Eye (tissue), 1 donor: ENCODE measurements around the gene JAG1.
"Not testable (repeated sequence)": the region's sequence is repeated elsewhere in the genome, so short reads cannot be mapped to it uniquely, and the experiment has no call there.

Experiments
- DNase-seq: peaks from one replicate; pipeline ENCODE4 v3.0.0-alpha.2; 2015

Gene JAG1

GRCh38 chr20:10605547-10606195 lies 68.1 kb downstream of the JAG1 start:
- no peak for DNase-seq

DNA sequence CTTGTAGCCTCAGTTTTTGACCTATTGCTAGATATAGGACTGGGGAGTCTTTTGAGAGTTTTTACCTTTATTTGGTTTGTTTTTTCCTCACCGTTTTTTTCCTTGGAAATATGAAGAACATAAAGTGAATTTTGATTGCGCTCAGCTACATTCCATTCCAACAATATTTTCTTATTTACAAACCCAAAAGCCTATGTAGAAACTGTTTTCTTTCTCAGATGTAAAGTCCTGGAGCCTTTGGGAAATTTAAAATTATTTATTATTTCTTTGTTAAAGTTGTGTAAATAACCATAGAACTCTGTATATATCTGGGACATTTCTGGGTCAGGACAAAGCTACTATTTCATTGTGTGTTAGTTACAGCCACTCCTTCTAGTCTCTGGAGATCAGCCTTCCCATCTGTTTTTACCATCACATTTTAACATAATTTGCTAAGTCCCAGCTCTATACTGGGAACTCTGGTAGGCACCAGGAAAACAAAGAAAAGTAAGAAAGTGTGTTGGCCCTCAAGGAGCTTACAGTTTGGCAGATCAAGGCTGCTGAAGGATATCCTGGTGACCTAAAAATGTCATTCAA lies 68.8 kb downstream of the JAG1 start:
- no peak for DNase-seq

GRCh38 chr20:10603971-10604864 lies 69.6 kb downstream of the JAG1 start:
- DNase-seq: peak; percentile 68

DNA sequence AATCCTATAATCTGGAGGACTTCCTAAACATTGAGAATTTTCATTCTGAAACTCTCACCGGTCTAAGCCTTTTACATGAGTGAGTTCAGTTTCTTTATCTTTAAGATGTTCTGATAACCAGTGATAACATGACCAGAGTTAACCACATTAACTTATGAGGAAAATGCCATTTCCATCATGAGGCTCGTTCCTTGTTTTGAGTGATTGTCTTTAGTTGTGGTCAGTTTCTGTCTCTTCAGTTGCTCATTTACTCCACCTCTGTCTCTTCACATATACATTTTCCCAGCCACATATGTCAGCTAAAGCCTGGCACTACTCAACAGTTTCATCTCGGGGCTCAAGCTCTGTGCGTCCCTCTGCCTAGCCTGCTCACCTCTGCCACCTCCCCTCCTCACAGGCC lies 70.4 kb downstream of the JAG1 start:
- DNase-seq: no peak

DNA sequence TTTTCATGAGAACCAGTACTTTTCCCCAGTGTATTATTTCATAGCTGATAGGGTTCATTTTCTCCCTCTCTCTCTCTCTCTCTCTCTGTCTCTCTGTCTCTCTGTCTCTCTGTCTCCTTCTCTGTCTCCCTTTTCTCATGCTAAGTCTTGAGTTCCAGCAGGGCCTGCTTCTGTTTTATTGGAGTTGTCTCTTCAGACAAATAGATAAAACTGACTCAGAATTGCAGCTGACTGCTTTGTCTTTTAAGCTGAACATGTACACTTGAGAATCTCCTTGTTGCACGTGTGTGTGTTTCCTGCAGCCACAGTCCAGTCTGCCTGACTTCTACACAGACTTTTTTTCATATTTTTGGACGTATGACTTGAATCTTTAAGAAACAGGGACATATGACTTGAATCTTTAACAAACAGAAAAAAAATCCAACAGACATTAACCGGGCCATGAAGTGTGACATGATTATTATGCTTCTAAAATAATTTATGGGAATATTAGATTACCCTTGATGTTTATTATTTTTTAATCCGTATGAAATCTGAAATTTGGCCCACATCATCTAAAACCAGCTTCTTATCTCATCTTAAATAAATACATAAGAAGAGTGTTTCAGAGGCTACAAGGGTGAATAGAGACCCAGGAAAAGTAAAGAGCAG lies 71.5 kb downstream of the JAG1 start:
- no peak for DNase-seq

DNA sequence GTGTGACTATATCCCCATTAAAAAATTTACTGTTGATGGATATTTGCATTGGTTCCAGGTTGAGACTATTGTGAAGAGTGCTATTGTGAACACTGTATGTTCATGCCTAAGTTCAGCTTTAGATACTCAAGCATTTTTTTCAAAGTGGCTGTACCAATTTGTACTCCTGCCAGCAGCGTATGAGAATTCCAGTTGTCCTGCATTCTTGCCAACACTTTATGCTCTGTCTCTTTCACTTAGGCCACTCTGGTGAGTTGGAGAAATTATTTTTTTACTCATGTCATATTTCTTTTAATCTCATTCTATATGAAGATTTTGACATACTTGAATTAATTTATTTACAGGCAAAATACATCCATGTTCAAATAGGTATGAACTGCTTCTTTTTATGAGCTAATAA lies 76.2 kb downstream of the JAG1 start:
- no peak for DNase-seq

DNA sequence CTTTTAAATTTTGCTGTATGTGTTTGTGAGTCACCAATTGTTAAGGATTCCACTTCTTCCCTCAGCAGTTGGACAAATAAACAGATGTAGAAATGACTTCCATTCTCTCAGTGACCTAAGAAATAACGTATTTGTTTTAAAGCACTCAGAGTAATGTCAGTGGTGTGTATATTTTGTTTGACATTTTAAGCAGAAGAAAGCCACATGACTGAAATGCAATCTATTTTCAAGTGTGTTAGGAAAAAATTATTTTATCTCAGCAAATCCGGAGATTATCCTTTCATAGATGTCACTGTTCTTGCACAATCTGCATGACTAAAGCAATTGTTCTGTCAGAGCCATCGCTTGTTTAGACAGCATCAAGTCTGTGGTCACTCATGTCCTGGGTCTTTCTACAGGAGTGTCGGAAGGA lies 77.1 kb downstream of the JAG1 start:
- DNase-seq: no peak

DNA sequence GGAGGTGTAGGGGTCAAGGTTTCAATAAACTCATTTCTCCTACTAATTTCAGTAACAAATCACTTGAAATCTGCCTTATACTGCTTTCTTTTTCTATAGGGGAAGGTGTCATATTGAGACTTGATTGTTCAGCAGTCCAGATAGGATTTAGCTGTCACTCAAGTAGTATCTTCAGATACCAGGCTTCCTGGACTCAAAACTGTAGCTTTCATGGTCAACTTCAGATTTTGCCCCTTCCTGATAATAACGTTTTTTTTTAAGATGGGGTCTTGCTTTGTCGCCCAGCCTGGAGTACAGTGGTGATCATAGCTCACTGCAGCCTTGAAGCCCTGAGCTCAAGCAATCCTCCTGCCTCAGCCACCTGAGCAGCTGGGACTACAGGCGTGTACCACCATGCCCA lies 77.8 kb downstream of the JAG1 start:
- DNase-seq: no peak

DNA sequence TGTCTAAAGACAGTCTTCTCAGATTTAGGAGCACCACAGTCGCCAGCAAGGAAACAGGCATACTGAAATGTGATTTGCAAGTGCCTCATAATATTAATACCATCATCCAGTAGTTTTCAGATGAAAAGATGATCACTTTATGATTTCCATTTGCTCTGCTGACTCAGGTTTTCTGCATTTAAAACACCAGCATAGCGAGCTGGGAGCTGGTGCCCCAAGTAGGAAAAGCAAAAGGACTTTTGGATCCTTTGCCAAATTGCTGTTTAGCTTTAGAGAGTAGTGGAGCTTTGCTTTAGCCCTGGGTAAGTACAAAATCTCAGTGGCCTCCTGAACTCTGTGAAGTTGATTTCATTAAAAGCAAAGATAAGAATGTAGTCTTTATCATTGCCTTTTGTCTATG lies 78.5 kb downstream of the JAG1 start:
- DNase-seq: no peak

- DNase-seq: no peak
Observed at GRCh38 chr20:10594296-10594868, 79.4 kb downstream of the JAG1 start.

GRCh38 chr20:10591946-10592521 lies 81.8 kb downstream of the JAG1 start:
- DNase-seq: no peak

- no peak for DNase-seq
Observed at GRCh38 chr20:10590950-10591671, 82.7 kb downstream of the JAG1 start.

GRCh38 chr20:10590446-10590845 lies 83.4 kb downstream of the JAG1 start:
- not testable (repeated sequence) for DNase-seq
